NB4 (cell line): ENCODE results near the gene PDE8A.

ENCODE experiments used
- DNase-seq: peaks from one replicate; pipeline ENCODE4 v3.0.0; 2010; ENCODE audit warnings: low read depth
- H3K4me3 ChIP-seq: one replicate; pipeline ENCODE4 v1.5.1; 2011; ENCODE audit warnings: mild to moderate bottlenecking, low read depth, low read length, moderate library complexity
- CTCF ChIP-seq: IDR thresholded peaks from one replicate; pipeline ENCODE4 v1.5.1; 2012; ENCODE audit warnings: low read depth, low read length
- MAX ChIP-seq: IDR thresholded peaks from 2 replicates; pipeline ENCODE4 v1.6.1; 2011; ENCODE audit warnings: low read depth, low read length
- MYC ChIP-seq: IDR thresholded peaks from 2 replicates; pipeline ENCODE4 v1.6.1; 2011; ENCODE audit warnings: low read depth, low read length
- POLR2A ChIP-seq: IDR thresholded peaks from 2 replicates; pipeline ENCODE4 v1.6.1; 2011; ENCODE audit warnings: mild to moderate bottlenecking; ENCODE audit not compliant: insufficient read length; ENCODE audit errors: extremely low read depth

PDE8A gene

DNA sequence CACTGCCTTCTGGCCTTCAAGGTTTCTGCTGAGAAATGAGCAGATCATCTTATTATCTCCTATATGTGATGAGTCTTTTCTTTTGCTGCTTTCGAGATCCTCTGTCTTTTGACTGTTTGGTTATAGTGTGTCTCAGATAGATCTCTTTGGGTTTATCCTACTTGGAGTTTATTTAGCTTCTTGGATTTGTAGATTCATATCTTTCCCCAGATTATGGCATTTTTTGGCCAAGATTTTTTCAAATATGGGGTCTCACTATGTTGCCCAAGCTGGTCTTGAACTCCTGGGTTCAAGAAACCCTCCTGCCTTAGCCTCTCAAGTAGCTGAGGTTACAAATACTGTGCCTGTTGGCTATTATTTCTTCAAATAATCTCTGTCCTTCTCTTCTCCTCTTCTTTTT is 150.3 kb downstream of the PDE8A start:
- no peak for DNase-seq
- TF ChIP-seq MYC (no peak), MAX (no peak), CTCF (no peak), POLR2A (no peak)
- H3K4me3 ChIP-seq: no peak overlapping the region

DNA sequence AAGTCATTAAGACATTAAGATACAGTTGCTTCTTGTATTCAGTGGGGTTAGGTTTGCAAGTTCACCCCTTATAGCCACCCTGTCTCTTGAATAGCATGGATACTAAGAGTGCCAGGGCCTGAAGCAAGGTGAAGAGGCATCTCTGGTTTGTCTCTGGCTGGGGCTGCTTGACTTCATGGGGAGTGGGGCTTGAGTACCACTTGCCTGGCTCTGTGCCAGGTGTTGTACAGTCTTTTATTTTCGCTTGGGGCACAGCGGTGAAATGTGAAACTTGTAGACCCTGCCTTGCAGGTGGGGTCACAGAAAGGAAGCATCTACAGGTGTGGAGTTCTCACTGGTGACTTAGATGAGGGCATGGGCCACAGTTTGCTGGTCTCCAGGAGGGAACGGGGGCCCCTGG is 152.1 kb downstream of the PDE8A start:
- no peak overlapping the region for H3K4me3 ChIP-seq
- no peak for DNase-seq
- TF ChIP-seq MYC (no peak), POLR2A (no peak)

DNA sequence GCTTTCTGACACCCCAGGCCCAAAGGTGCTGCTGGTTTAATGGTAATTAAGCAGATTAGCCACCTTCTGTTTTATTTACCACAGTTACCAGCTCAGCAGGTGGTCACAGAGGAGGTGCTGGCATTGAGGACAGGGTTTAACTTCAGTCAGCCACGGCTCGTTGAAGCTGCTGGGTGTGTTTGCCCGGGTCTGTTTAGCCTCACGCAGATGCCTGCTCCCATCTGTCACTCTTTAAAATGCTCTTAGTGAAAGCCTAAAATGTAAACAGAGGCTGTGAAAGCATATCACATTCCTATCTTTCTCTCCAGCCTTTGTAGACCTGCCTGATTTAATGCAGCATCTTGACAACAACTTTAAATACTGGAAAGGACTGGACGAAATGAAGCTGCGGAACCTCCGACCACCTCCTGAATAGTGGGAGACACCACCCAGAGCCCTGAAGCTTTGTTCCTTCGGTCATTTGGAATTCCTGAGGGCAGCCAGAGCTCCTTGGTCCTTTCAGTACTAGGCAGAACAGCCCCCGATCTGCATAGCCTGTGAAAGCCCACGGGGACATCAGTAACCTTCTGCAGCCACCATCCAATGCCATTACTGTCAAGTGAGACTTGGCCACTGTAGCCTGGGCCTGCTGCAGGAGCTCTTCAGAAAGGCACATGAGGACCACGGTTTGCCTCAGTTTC is 156.0 kb downstream of the PDE8A start:
- no peak for DNase-seq

DNA sequence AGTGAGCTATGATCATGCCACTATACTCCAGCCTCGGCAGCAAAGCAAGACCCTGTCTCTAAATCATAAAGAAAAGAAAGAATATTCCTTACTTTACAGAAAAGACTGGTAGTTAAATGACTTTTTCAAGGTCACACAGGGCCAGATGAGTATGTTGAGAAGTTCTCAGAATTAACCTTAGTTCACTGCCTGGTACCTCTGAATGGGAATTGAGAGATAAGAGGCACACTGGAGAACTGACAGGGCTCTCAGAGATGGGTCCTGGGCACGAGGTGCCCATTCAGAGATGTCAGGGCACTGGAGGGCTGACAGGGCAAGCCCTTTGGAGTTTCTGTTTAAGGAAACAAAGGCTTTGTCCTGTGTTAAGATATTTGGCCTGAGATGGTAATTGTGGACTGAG is 157.7 kb downstream of the PDE8A start:
- H3K4me3 ChIP-seq: no peak overlapping the region
- DNase-seq: no peak
- TF ChIP-seq MYC: no peak
- TF ChIP-seq MAX: no peak
- no peak for TF ChIP-seq POLR2A
- no peak for TF ChIP-seq CTCF

More for the DNA sequence above, 156.0 kb downstream of the PDE8A start:
- TF ChIP-seq MYC (no peak), CTCF (no peak), POLR2A (no peak)
- H3K4me3 ChIP-seq: no peak overlapping the region

GRCh38 chr15:85141726-85142125 is 160.1 kb downstream of the PDE8A start:
- no peak overlapping the region for H3K4me3 ChIP-seq
- no peak for DNase-seq
- no peak for TF ChIP-seq MAX
- TF ChIP-seq POLR2A: no peak
- TF ChIP-seq MYC: no peak
- TF ChIP-seq CTCF: no peak

- H3K4me3 ChIP-seq: no peak overlapping the region
- TF ChIP-seq MAX (no peak), CTCF (no peak), MYC (no peak), POLR2A (no peak)
- DNase-seq: no peak
Observed at GRCh38 chr15:85142312-85142711, 160.7 kb downstream of the PDE8A start.
